ENCODE measurements around the gene CUL7. TPM values are rescaled to one million over a fixed set of nuclear protein-coding genes. Genes with fewer than 3 reads are reported as not detected.

CUL7 gene
- total RNA-seq, 2 experiments from 2014 or later = 23.2 to 23.8 TPM

DNA sequence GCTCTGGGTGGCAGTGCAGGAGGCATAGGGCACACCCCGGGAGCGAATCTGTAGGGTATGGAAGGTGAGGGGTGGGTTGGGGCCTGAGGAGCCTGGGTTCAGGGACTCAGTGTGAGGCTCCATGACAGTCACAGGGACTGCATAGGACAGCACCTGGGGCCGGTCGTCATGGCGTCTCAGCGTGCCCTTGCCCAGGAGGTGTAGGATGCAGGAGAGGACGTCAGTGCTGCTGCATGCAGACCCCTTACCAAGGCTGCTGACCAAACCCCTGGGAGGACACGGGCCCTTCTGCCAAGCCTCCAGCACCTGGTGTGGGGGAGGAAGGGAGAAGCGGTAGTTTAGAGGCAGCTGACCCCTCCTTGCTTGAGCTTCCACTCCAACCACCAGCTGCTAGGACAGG lies 15.9 kb downstream of the CUL7 start:
- Mint-ChIP-seq H3K4me3 (no peak overlapping the region), H3K4me1 (ENCODE audit: low read depth) (no peaks in the 10 kb centered on the region), H3K27ac (no peak overlapping the region), H3K9me3 (no peaks in the 10 kb centered on the region), H3K27me3 (no peaks in the 10 kb centered on the region), H3K36me3 (peaks cover 35% of the 10 kb centered on the region)
- ChIA-PET POLR2A (no interaction called here), CTCF (interaction anchor here (0.8 kb wide), 1 partner anchor 92 kb away, joined by 3 read pairs; no protein-coding TSS in a partner anchor)
- no peak for DNase-seq
- intact Hi-C loops (cut with micrococcal nuclease) = no loop called here

DNA sequence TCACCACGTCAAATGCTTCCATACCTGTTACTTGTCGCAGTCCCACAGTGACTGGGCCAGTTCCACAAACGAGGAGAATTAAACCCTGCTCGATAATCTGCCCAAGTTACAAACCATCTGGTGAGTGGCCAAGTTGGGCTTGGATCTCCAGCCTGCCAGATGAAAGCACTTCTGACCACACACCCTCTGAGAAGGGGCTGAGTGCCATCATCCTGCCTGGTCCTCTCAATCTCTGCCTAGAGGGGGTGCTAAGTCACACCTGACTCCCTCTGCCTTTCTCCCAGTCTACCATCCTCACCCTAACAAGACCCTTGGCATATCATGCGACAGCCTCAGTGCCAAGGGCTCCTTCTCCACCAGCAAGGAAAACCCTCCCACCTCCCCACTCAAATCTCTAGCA lies 16.5 kb downstream of the CUL7 start:
- Mint-ChIP-seq H3K9me3 (no peaks in the 10 kb centered on the region), H3K27ac (no peak overlapping the region), H3K36me3 (peaks cover 32% of the 10 kb centered on the region), H3K4me1 (ENCODE audit: low read depth) (no peaks in the 10 kb centered on the region), H3K27me3 (no peaks in the 10 kb centered on the region), H3K4me3 (no peak overlapping the region)
- ChIA-PET CTCF (no interaction called here), POLR2A (interaction anchor here (0.5 kb wide), 1 partner anchor 14 kb away, joined by 3 read pairs; no protein-coding TSS in a partner anchor)
- DNase-seq = no peak
- intact Hi-C loops (cut with micrococcal nuclease) = no loop called here

DNA sequence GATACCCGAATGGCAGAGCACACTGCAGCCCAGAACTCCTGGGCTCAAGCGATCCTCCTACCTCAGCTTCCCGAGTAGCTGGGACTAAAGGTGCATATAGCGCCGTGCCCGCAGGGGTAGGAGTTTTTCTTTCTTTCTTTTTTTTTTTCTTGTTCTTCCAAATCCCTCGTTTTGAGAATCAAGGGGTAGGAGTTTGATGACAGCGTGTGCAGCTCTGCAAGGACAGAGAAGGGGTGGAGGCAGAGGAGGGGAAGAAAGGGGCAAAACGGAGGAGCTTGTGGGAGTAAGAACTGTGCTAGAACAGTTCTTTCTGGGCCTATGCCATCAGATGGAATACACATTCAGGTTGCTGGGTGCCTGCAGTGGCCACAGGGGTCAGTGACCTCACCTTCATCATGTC lies 16.9 kb downstream of the CUL7 start:
- Mint-ChIP-seq H3K27me3 (no peaks in the 10 kb centered on the region), H3K4me3 (no peak overlapping the region), H3K27ac (no peak overlapping the region), H3K9me3 (no peaks in the 10 kb centered on the region), H3K36me3 (peaks cover 34% of the 10 kb centered on the region), H3K4me1 (ENCODE audit: low read depth) (no peaks in the 10 kb centered on the region)
- intact Hi-C loops (cut with micrococcal nuclease) = no loop called here
- DNase-seq = no peak
- ChIA-PET CTCF (no interaction called here), POLR2A (interaction anchor here (0.5 kb wide), 1 partner anchor 13 kb away, joined by 3 read pairs; no protein-coding TSS in a partner anchor)

DNA sequence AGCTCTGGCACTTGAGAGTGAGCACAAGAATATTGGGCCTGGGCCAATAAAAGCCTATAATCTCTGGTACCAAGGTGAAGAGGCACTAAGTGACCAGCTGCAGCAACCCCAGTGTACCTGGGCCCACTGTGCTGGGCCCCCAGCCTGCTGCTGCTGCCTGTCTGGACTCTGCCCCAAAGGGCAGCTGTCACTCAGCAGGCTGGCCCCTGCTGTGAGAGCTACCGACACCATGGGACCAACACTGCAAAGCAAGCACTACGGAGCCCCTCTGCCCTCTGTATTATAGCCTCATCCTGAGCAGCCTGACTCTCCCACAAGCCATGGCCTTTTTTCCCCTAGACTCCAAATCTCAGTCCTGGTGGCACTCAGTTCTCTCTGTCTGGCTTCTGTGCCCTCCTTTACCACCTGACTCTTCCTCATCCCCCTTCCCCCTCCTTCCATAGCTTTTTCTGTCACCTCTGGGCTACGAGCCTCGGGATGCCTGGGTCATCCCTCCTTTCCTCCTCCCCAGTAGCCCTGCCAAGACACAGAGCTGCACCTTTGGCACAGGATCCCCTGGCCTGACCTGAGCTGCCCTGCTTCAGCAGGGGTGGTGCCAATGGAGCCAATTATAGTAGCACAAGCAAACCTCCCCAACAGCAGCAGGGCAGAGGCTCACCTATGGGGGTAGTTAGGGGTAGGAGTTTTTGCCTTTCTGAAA lies 18.0 kb downstream of the CUL7 start:
- peaks cover 31% of the 10 kb centered on the region for H3K36me3 Mint-ChIP-seq
- CTCF ChIA-PET = no interaction called here
- H3K9me3 Mint-ChIP-seq = no peaks in the 10 kb centered on the region
- intact Hi-C loops (cut with micrococcal nuclease) = no loop called here
- no peaks in the 10 kb centered on the region for H3K27me3 Mint-ChIP-seq
- H3K27ac Mint-ChIP-seq = no peak overlapping the region
- H3K4me3 Mint-ChIP-seq = no peak overlapping the region
- DNase-seq = no peak
- POLR2A ChIA-PET = interaction anchor here (0.6 to 1.4 kb wide), 3 partner anchors 11 to 106 kb away, joined by 3 read pairs; partner anchors contain the start of genes CNPY3 and CUL7
- H3K4me1 Mint-ChIP-seq (ENCODE audit: low read depth) = no peaks in the 10 kb centered on the region

- H3K9me3 Mint-ChIP-seq = no peaks in the 10 kb centered on the region
- peaks cover 39% of the 10 kb centered on the region for H3K36me3 Mint-ChIP-seq
- ChIA-PET CTCF (no interaction called here), POLR2A (no interaction called here)
- H3K4me3 Mint-ChIP-seq = no peak overlapping the region
- no peak for DNase-seq
- no peaks in the 10 kb centered on the region for H3K27me3 Mint-ChIP-seq
- intact Hi-C loops (cut with micrococcal nuclease) = no loop called here
- peak overlapping the region; percentile 33 for H3K27ac Mint-ChIP-seq
- H3K4me1 Mint-ChIP-seq (ENCODE audit: low read depth) = no peaks in the 10 kb centered on the region
Observed at GRCh38 chr6:43034190-43034525, 19.5 kb downstream of the CUL7 start.

- Mint-ChIP-seq H3K9me3 (no peaks in the 10 kb centered on the region), H3K4me1 (ENCODE audit: low read depth) (no peaks in the 10 kb centered on the region), H3K27ac (peak overlapping the region; percentile 55), H3K36me3 (peaks cover 39% of the 10 kb centered on the region), H3K4me3 (no peak overlapping the region), H3K27me3 (no peaks in the 10 kb centered on the region)
- ChIA-PET CTCF (interaction anchor here (1.0 kb wide), 1 partner anchor 133 kb away, joined by 3 read pairs; no protein-coding TSS in a partner anchor), POLR2A (no interaction called here)
- intact Hi-C loops (cut with micrococcal nuclease) = no loop called here
- no peak for DNase-seq
Observed at GRCh38 chr6:43033496-43034189, 20.0 kb downstream of the CUL7 start.

- intact Hi-C loops (cut with micrococcal nuclease) = no loop called here
- peaks cover 40% of the 10 kb centered on the region for H3K36me3 Mint-ChIP-seq
- no peak overlapping the region for H3K27ac Mint-ChIP-seq
- no peaks in the 10 kb centered on the region for H3K9me3 Mint-ChIP-seq
- ChIA-PET POLR2A (no interaction called here), CTCF (interaction anchor here (1.0 kb wide), 1 partner anchor 21 kb away, joined by 3 read pairs; the partner anchor contains the start of gene CUL7)
- no peaks in the 10 kb centered on the region for H3K27me3 Mint-ChIP-seq
- DNase-seq = no peak
- no peak overlapping the region for H3K4me3 Mint-ChIP-seq
- no peaks in the 10 kb centered on the region for H3K4me1 Mint-ChIP-seq (ENCODE audit: low read depth)
Observed at GRCh38 chr6:43032326-43032725, 21.3 kb downstream of the CUL7 start.

DNA sequence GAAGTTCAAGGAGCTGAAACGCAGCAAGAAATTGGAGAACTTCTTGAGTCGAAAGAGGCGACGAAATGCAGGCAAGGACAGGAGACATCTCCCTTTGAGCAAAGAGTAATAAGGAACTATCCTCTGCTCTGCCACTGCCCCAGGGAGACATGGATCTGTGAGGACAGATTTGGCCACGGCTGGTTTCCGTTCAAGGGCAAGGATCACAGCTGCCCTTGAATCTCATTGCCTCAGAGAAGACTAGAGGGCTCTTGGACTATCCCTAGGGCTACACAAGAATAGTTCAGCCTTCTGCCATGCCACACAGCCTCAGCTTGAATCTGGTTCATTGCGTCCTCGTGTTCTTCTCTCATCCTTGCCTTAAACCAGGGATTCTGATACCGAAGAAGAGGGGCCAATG lies 24.5 kb downstream of the CUL7 start:
- Mint-ChIP-seq H3K27ac (no peak overlapping the region), H3K27me3 (no peaks in the 10 kb centered on the region), H3K9me3 (no peaks in the 10 kb centered on the region), H3K4me3 (no peak overlapping the region), H3K4me1 (ENCODE audit: low read depth) (peaks cover 8% of the 10 kb centered on the region), H3K36me3 (peaks cover 56% of the 10 kb centered on the region)
- no peak for DNase-seq
- CTCF ChIA-PET = interaction anchor here (1.3 kb wide), 1 partner anchor 200 kb away, joined by 3 read pairs; the partner anchor contains the start of gene DNPH1
- POLR2A ChIA-PET = interaction anchor here (0.7 to 1.3 kb wide), 2 partner anchors 15 to 24 kb away, joined by 3 to 4 read pairs; partner anchors contain the start of genes CUL7, KLHDC3 and MEA1
- intact Hi-C loops (cut with micrococcal nuclease) = no loop called here

DNA sequence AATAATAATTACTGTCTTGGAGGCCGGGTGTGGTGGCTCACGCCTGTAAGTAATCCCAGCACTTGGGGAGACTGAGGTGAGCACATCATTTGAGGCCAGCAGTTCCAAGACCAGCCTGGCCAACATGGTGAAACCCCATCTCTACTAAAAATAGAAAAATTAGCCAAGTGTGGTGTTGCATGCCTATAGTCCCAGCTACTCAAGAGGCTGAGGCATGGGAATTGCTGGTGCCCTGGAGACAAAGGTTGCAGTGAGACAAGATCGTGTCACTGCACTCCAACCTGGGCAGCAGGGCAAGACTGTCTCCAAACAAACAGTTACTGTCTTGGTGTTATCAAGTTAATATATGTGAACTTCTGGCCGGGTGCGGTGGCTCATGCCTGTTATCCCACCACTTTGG lies 27.3 kb downstream of the CUL7 start:
- intact Hi-C loops (cut with micrococcal nuclease) = no loop called here
- Mint-ChIP-seq H3K9me3 (no peaks in the 10 kb centered on the region), H3K36me3 (peaks cover 46% of the 10 kb centered on the region), H3K4me1 (ENCODE audit: low read depth) (peaks cover 19% of the 10 kb centered on the region), H3K27ac (no peak overlapping the region), H3K27me3 (no peaks in the 10 kb centered on the region), H3K4me3 (no peak overlapping the region)
- ChIA-PET CTCF (interaction anchor here (1.1 kb wide), 1 partner anchor 117 kb away, joined by 3 read pairs; no protein-coding TSS in a partner anchor), POLR2A (interaction anchor here (0.8 kb wide), 1 partner anchor 42 kb away, joined by 3 read pairs; the partner anchor contains the start of gene PPP2R5D)
- DNase-seq = no peak

DNA sequence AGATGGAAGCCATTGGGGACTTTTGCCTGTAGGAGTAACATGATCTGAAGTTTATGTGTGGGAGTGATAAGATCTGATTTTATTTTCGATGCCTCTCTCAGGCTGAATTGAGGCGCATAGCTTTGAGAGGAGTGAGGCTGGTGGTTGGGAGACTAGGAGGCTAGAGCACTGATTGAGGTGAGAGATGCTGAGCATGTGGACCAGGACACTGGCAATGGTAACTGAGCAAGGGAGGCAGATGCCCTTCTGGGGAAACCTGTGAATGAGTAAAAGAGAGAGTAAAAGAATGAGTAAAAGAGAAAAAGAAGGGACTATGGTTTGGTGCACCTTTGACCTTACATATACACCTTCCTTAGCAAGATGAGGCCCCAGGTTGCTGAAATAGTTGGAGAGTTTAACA lies 29.2 kb downstream of the CUL7 start:
- peak; percentile 32 for DNase-seq
- no peaks in the 10 kb centered on the region for H3K9me3 Mint-ChIP-seq
- H3K4me1 Mint-ChIP-seq (ENCODE audit: low read depth) = peaks cover 28% of the 10 kb centered on the region
- H3K4me3 Mint-ChIP-seq = peak overlapping the region; percentile 30
- intact Hi-C loops (cut with micrococcal nuclease) = no loop called here
- ChIA-PET POLR2A (interaction anchor here (1.2 to 1.4 kb wide), 3 partner anchors 10 to 12 kb away, joined by 3 to 4 read pairs (median 3); partner anchors contain the start of genes KLHDC3 and MEA1), CTCF (interaction anchor here (1.9 kb wide), 1 partner anchor 119 kb away, joined by 7 read pairs; no protein-coding TSS in a partner anchor)
- H3K27ac Mint-ChIP-seq = peak overlapping the region; percentile 81
- no peaks in the 10 kb centered on the region for H3K27me3 Mint-ChIP-seq
- H3K36me3 Mint-ChIP-seq = peaks cover 39% of the 10 kb centered on the region

DNA sequence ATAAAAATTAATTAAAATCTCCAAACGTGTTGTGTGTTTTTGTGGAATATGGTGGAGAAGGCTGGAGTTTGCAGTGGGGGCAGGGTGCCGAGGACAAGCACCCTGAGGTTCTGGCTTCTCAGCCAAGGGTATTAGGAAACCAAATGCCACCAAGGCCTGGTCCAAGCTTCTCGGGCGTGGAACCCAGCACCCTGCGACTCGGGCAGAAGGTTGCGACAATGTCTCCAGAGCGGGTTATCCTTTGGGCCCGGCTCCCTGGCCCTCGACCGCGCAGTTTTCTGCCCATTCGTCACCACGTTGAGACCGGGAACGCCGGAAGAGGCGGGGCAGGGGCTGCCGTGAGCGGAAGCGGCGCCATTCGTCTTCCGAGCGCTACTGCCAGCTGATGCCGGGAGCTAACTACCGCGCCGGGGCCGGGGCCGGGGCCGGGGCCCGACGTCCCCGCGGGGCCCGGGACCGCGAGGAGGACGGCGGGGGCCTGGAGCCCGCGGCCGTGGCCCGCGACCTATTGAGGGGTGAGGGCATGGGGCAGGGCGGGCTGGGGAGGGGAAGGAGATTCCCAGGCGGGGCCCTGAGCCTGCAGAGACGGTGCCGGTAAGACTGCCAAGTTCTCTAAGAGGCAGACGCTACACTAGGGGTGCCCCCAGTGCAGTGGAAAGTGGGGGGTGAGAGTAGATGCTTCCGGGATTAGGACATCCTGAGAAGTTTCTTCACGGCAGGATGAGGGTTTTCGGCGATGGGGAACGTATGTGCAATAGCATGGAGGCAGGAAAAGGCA lies 32.2 kb downstream of the CUL7 start, which contains the start of gene RRP36:
RRP36 (plus strand) TSS at position 354 of the 778 bp plus-strand sequence; CDS start at position 386, 32 bp downstream.
- DNase-seq = peak; percentile 79
- Mint-ChIP-seq H3K9me3 (no peaks in the 10 kb centered on the region), H3K27me3 (no peaks in the 10 kb centered on the region), H3K36me3 (peaks cover 34% of the 10 kb centered on the region), H3K4me1 (ENCODE audit: low read depth) (peaks cover 45% of the 10 kb centered on the region), H3K4me3 (peak within 1 kb of the TSS; percentile 98), H3K27ac (peak within 1 kb of the TSS; percentile 95)
- ChIA-PET CTCF (interaction anchor here (0.9 to 2.6 kb wide), 6 partner anchors 24 to 153 kb away, joined by 3 to 11 read pairs (median 3); no protein-coding TSS in a partner anchor), POLR2A (interaction anchor here (1.1 to 1.6 kb wide), 4 partner anchors 8 to 92 kb away, joined by 3 to 8 read pairs (median 7); partner anchors contain the start of genes CNPY3, CUL7, KLC4 and KLHDC3)
- intact Hi-C loops (cut with micrococcal nuclease) = loop anchor here (1.0 kb wide), 1 partner anchor 7 kb away; the partner anchor contains the start of gene KLHDC3

Data from activated CD4-positive, alpha-beta memory T cell treated with anti-CD3 and anti-CD28 coated beads for 36 hours (primary cell).